Ectodermal cell (in vitro differentiated cells): ENCODE results near the gene CCDC27.
"Not testable (repeated sequence)": the region's sequence is repeated elsewhere in the genome, so short reads cannot be mapped to it uniquely, and the experiment has no call there.

Experiments
- H3K27ac ChIP-seq: 2 replicates; pipeline ENCODE4 v1.7.0; 2013; ENCODE audit warnings: mild to moderate bottlenecking, low read depth, low read length; ENCODE audit not compliant: insufficient read depth, poor library complexity, severe bottlenecking
- H3K27me3 ChIP-seq: 2 replicates; pipeline ENCODE4 v1.7.0; 2013; ENCODE audit warnings: mild to moderate bottlenecking, low read length; ENCODE audit not compliant: insufficient read depth, control insufficient read depth, poor library complexity, severe bottlenecking
- H3K36me3 ChIP-seq: one replicate; pipeline ENCODE4 v1.7.0; 2013; ENCODE audit warnings: low read length; ENCODE audit not compliant: control insufficient read depth, insufficient read depth
- H3K4me1 ChIP-seq: one replicate; pipeline ENCODE4 v1.7.0; 2013; ENCODE audit warnings: low read length; ENCODE audit not compliant: control insufficient read depth, insufficient read depth
- H3K4me3 ChIP-seq: 2 replicates; pipeline ENCODE4 v1.7.0; 2013; ENCODE audit warnings: low read depth, low read length, control low read depth; ENCODE audit not compliant: insufficient read depth
- H3K9me3 ChIP-seq: 2 replicates; pipeline ENCODE4 v1.7.0; 2013; ENCODE audit warnings: mild to moderate bottlenecking, low read length, moderate library complexity; ENCODE audit not compliant: control insufficient read depth
- WGBS, 2 experiments: methylation state at CpG; one replicate each; pipeline ENCODE4 v1.1.7; 2013; ENCODE audit warnings: missing lambda C conversion rate in 2 of 2; 5-methylcytosine and 5-hydroxymethylcytosine counted together

Gene CCDC27

DNA sequence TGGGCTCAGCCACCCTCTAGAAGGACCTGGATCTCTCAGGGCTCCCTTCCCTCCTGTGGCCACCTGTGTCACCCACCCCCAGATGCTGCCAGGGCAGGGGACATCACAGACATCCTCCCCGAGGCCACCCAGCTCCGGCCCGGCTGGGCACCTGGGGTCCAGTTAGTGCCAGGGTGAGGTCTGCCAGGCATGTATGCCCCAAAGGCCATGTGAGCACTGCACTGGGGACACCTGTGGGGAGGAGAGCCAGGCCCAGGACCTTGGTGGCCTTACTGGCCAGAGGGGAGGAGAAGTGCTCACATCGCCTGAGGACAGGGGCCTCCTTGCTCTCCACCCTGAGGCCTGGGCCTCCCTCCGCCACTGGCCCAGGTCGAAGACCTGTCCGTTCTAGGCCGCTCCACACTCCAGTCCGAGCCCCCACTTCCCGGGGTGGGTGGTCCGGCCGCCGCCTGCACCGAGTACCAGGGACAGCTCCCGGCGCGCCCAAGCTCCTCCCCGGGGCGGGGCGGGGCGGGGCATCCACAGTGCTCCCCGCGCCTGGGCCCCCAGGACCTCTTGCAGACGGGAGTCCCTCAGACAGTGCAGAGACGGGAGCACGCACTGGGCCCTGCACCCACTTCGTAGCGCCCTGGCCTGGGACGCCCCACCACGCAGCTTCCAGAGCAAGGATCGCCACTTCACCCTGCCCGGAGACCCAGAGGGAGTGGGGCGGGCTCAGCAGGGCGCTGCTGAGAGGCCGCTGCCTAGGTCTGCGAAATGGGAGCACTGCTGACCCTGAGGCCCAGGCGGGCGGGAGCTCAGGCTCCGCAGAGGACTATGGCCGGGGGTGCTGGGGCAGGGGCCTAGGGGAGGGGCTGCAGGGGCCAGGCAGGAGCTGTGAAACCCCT, 34.3 kb upstream of the CCDC27 start:
- Histone ChIP-seq H3K4me3 (no peak overlapping the region), H3K4me1 (peaks cover 12% of the 10 kb centered on the region), H3K27me3 (no peaks in the 10 kb centered on the region), H3K9me3 (no peaks in the 10 kb centered on the region), H3K36me3 (no peaks in the 10 kb centered on the region), H3K27ac (no peak overlapping the region)
- 19 to 23% methylated on average over 40 of the region's 40 CpGs for WGBS, 2 experiments

DNA sequence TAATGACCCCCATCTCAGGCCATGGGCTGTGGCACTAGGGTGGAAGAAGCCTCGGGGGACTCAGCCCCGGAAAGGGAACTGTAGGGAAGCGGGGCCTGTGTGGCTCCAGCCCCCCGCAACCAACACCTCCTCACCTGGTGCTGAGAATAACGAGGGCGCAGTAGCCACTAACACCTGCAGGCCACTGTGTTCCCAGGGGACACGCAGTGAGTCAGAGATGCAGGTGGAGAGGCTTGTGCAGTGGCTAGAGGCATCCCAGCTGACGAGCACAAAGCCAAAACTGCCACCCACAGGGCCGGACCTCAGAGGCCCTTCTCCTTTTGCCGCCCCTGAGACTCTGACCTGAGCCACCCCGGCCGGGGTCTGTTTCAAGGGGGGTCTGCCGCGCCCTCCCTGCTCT, 33.5 kb upstream of the CCDC27 start:
- H3K36me3 ChIP-seq: no peaks in the 10 kb centered on the region
- no peak overlapping the region for H3K27ac ChIP-seq
- no peak overlapping the region for H3K4me3 ChIP-seq
- H3K4me1 ChIP-seq: peaks cover 12% of the 10 kb centered on the region
- no peaks in the 10 kb centered on the region for H3K27me3 ChIP-seq
- H3K9me3 ChIP-seq: no peaks in the 10 kb centered on the region
- WGBS, 2 experiments: 85 to 87% methylated on average over 14 of the region's 14 CpGs

DNA sequence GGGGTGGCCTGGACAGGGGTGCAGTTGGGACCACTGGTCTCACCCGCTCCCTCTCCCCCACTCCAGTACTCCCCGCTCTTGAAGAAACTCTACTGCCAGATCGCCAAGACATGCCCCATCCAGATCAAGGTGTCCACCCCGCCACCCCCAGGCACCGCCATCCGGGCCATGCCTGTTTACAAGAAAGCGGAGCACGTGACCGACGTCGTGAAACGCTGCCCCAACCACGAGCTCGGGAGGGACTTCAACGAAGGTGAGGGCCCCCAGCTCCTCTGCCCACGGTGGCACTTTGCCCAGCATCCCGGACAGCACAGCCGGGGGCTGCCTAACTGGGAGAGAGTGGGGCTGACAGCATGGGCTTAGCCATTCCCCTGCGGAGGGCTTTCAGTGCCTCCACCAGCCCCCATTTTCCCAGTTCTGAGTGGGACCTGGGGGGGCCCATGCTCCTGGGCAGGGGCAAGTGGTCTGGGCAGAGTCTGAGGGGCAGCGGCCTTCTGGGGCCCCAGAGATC, 30.2 kb upstream of the CCDC27 start:
- Histone ChIP-seq H3K9me3 (no peaks in the 10 kb centered on the region), H3K27me3 (no peaks in the 10 kb centered on the region), H3K4me3 (no peak overlapping the region), H3K4me1 (peaks cover 10% of the 10 kb centered on the region), H3K27ac (no peak overlapping the region), H3K36me3 (no peaks in the 10 kb centered on the region)
- 82 to 83% methylated on average over 20 of the region's 20 CpGs for WGBS, 2 experiments

DNA sequence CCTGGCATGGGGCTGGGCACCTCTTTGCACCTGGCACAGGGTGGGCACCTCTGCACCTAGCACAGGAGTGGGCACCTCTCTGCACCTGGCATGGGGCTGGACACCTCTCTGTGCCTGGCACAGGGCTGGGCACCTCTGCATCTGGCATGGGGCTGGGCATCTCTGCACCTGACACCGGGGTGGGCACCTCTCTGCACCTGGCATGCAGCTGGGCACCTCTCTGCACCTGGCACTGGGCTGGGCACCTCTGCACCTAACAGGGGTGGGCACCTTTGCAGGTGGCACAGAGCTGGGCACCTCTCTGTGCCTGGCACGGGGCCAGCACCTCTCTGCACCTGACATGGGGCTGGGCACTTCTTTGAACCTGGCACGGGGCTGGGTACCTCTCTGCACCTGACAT, 29.4 kb upstream of the CCDC27 start:
- Histone ChIP-seq H3K4me3 (no peak overlapping the region), H3K4me1 (peaks cover 6% of the 10 kb centered on the region), H3K27ac (no peak overlapping the region), H3K9me3 (no peaks in the 10 kb centered on the region), H3K36me3 (no peaks in the 10 kb centered on the region), H3K27me3 (no peaks in the 10 kb centered on the region)
- WGBS, 2 experiments: 94 to 95% methylated on average over 3 of the region's 3 CpGs

DNA sequence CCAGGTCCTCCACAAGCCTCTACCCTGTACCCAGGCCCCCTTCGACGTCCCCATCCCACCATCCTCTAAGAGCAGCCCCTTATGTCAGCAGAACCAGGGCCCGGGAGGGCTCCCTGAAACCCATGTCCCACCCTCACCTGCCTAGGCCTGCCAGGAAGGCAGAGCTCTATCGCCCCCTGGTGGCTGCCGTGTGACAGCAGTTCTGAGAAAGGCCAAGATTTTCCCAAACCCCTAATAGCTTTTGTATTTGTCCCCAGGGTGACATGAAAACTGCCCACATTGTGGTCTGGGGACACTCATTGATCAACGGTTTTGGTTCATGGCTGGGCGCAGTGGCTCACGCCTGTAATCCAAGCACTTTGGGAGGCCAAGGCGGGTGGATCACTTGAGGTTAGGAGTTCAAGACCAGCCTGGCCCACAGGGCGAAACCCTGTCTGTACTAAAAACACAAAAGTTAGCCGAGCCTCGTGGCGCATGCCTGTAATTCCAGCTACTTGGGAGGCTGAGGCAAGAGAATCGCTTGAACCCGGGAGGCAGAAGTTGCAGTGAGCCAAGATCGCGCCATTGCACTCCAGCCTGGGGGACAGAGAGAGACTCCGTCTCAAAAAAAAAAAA, 27.7 kb upstream of the CCDC27 start:
- not testable (repeated sequence) for H3K9me3 ChIP-seq, H3K27me3 ChIP-seq, H3K36me3 ChIP-seq, H3K4me1 ChIP-seq, H3K4me3 ChIP-seq, H3K27ac ChIP-seq
- 41 to 43% methylated on average over 18 of the region's 18 CpGs for WGBS, 2 experiments

DNA sequence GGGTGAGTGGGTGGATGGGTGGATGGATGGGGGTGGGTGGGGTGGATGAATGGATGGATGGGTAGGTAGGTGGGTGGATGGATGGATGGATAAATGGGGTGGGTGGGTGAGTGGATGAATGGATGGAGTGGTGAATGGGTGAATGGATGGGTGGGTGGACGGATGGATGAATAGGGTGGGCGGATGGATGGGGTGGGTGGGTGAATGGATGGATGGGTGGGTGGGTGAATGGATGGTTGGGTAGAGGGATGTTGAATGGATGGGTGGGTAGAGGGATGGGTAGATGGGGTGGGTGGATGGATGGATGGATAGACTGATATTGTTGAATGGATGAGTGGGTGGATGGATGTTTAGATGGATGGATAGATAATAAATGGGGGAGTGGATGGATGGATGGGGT, 26.9 kb upstream of the CCDC27 start:
- no peaks in the 10 kb centered on the region for H3K4me1 ChIP-seq
- 91 to 95% methylated on average over 2 of the region's 2 CpGs for WGBS, 2 experiments
- H3K36me3 ChIP-seq: no peaks in the 10 kb centered on the region
- peaks cover 5% of the 10 kb centered on the region for H3K27me3 ChIP-seq
- H3K9me3 ChIP-seq: no peaks in the 10 kb centered on the region
- no peak overlapping the region for H3K27ac ChIP-seq
- no peak overlapping the region for H3K4me3 ChIP-seq

DNA sequence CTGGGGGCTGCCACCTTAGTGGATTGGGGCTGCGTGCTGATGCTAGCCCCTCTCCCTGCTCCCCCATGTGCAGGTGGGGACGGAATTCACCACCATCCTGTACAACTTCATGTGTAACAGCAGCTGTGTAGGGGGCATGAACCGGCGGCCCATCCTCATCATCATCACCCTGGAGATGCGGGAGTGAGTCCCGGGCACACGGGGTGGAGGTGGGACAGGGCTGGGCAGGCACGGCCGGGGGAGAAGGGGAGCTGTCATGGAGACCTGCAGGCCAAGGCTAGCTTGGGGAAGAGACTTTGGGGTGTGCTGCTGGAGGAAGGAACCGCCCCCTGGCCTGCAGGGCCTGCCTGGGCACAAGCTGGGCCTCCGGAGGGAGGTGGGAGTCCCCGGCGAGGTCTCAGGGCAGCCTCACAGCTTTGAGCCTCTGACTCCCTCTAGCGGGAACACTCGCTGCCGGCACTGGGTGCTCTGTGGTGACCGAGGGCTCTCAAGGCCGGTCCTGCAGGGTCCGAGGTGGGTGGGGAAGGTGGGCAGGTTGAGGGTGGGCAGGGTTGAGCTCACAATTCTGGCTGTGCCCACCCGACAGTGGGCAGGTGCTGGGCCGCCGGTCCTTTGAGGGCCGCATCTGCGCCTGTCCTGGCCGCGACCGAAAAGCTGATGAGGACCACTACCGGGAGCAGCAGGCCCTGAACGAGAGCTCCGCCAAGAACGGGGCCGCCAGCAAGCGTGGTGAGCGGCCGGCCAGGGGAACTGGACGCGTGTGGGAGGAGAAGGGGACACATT, 25.0 kb upstream of the CCDC27 start:
- H3K4me3 ChIP-seq: no peak overlapping the region
- WGBS, 2 experiments: 61 to 62% methylated on average over 37 of the region's 37 CpGs
- H3K4me1 ChIP-seq: peaks cover 8% of the 10 kb centered on the region
- peaks cover 5% of the 10 kb centered on the region for H3K27me3 ChIP-seq
- no peaks in the 10 kb centered on the region for H3K9me3 ChIP-seq
- H3K27ac ChIP-seq: no peak overlapping the region
- no peaks in the 10 kb centered on the region for H3K36me3 ChIP-seq

DNA sequence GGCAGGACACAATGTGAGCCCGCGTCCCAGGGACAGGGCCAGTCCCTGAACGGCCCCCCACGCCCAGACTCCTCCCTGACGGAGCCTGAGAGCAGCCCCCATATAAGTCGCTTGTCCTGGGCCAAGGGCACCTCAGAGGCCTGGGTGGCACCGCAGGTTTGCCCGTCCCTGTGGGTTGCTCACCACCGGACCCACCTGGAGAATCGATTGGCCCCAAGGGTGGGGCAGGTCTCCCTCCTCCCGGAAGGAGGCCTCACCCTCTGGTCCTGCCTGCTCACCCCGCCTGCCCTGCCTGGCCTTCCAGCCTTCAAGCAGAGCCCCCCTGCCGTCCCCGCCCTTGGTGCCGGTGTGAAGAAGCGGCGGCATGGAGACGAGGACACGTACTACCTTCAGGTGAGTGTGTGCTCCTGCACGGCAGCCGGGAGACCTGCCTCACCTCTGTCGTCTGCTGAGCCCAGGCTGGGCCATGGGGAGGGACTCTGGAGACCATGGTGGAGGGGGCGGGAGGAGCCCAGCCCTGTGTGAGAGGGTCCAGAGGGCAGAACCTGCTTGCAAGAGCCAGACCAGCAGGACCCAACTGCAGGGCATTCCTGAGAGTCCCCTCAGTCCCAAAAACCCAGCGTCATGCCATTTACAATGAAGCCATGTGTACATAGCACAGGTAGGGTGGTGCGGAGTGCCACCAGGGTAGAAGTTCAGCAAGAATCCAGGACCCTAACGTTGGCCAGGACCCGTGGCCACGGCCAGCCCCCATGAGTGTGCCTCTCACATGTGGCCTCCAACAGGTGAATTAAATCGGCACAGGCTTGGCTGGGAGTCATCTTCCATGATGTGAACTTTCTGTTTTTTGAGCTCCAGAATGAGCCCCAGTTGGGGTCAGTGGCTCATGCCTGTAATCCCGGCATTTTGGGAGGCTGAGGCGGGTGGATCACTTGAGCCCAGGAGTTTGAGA, 24.1 kb upstream of the CCDC27 start:
- WGBS, 2 experiments: 90 to 91% methylated on average over 31 of the region's 31 CpGs
- H3K27me3 ChIP-seq: peaks cover 5% of the 10 kb centered on the region
- H3K36me3 ChIP-seq: no peaks in the 10 kb centered on the region
- no peak overlapping the region for H3K27ac ChIP-seq
- no peaks in the 10 kb centered on the region for H3K9me3 ChIP-seq
- peaks cover 9% of the 10 kb centered on the region for H3K4me1 ChIP-seq
- H3K4me3 ChIP-seq: no peak overlapping the region

DNA sequence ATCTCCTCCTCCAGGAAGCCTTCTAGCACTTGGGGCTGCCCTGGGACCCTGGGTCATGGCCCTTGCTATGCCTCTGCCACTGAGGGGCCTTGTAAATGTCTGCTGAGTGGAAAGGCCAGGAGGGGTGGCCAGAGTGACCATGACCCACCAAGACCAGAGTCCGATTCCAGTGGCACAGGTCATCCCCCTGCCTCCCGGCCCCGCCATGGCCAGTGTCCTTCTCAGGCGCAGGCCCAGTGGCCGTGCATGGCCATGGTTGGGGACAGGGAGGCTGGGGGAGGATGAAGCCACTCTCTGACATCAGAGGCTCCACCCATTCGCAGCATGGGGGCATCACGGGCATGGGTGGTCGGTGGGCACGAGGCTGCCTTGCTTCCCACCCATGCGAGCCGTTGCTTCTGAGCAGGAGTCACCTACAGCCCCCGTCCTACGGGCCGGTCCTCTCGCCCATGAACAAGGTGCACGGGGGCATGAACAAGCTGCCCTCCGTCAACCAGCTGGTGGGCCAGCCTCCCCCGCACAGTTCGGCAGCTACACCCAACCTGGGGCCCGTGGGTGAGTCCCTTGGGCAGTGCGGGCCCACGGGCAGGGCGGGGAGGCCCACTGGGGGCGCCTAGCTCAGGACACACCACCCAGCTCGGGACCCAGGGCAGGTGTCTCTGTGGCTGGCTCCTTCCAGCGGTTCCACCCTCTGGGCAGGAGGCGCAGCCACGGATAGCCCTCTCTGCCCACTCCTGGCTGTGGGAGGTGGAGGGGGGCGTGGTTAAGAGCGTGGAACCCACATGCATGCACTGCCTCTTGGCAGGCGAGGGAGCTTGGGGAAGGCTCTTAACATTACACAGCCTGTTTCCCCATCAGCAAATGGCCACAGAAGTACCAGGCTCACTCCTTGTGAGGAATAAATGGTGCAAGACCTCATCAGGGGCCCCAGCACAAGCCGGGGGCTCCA, 22.4 kb upstream of the CCDC27 start:
- WGBS, 2 experiments: 90 to 91% methylated on average over 32 of the region's 32 CpGs
- Histone ChIP-seq H3K4me3 (no peak overlapping the region), H3K27me3 (peaks cover 5% of the 10 kb centered on the region), H3K9me3 (no peaks in the 10 kb centered on the region), H3K27ac (no peak overlapping the region), H3K4me1 (peaks cover 9% of the 10 kb centered on the region), H3K36me3 (peaks cover 4% of the 10 kb centered on the region)
